Measurements from ENCODE around the gene PROK1. TPM values are rescaled to one million over a fixed set of nuclear protein-coding genes. Genes with fewer than 3 reads are reported as not detected.

Gene PROK1
- total RNA-seq, 4 donors from 2014 or later: 0.38 to 2.8 (median 1.6) TPM

DNA sequence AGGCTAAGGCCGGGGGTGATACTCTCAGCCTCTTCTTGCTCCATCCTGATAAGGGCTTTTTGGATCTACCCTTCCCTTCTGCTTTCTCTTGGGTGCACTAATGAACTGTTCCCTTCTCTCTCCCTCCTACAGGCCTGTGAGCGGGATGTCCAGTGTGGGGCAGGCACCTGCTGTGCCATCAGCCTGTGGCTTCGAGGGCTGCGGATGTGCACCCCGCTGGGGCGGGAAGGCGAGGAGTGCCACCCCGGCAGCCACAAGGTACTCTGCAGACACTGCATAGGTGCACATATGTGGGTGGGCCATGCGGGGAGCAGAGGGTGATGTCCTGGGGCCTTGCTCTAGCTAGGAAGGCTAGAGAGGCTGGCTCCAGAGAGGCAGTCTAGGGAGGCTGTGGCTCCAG is 2.9 kb downstream of the PROK1 start:
- no peaks in the 10 kb centered on the region for H3K4me1 ChIP-seq
- no peak overlapping the region for H3K4me3 ChIP-seq
- in situ Hi-C loops (cut with MboI; ENCODE audit: low sequenced_read_pairs in 4 of 4) (loop anchor here in 2 of 4 donors (10.0 kb wide), 2 partner anchors 139 to 149 kb away; no protein-coding TSS in a partner anchor), intact Hi-C loops (cut with DNase I; ENCODE audit: low total_unique reads) (no loop called here)
- no peak for TF ChIP-seq CTCF (IDR thresholded peaks at IDR 0.05 in 4 of 5, conservative IDR thresholded peaks at IDR 0.05 in 1 of 5)
- TF ChIP-seq POLR2A (IDR thresholded peaks at IDR 0.05): no peak
- no peaks in the 10 kb centered on the region for H3K36me3 ChIP-seq
- no peak for DNase-seq
- H3K27me3 ChIP-seq: peaks cover 0 to 3% (median 0%) of the 10 kb centered on the region in 3 donors
- H3K27ac ChIP-seq: no peak overlapping the region
- no peaks in the 10 kb centered on the region for H3K9me3 ChIP-seq
- no peak for ATAC-seq

- in situ Hi-C loops (cut with MboI; ENCODE audit: low sequenced_read_pairs in 4 of 4): loop anchor here in 2 of 4 donors (10.0 kb wide), 2 partner anchors 140 to 150 kb away; no protein-coding TSS in a partner anchor
- peaks cover 0 to 3% (median 0%) of the 10 kb centered on the region in 3 donors for H3K27me3 ChIP-seq
- H3K27ac ChIP-seq: no peak overlapping the region
- no peaks in the 10 kb centered on the region for H3K36me3 ChIP-seq
- H3K4me3 ChIP-seq: no peak overlapping the region
- ATAC-seq (no peak), DNase-seq (no peak)
- H3K4me1 ChIP-seq: no peaks in the 10 kb centered on the region
- no peak for TF ChIP-seq POLR2A (IDR thresholded peaks at IDR 0.05)
- no peak for TF ChIP-seq CTCF (IDR thresholded peaks at IDR 0.05 in 4 of 5, conservative IDR thresholded peaks at IDR 0.05 in 1 of 5)
- intact Hi-C loops (cut with DNase I; ENCODE audit: low total_unique reads): no loop called here
- no peaks in the 10 kb centered on the region for H3K9me3 ChIP-seq
Observed at GRCh38 chr1:110454328-110454727, 3.4 kb downstream of the PROK1 start.

DNA sequence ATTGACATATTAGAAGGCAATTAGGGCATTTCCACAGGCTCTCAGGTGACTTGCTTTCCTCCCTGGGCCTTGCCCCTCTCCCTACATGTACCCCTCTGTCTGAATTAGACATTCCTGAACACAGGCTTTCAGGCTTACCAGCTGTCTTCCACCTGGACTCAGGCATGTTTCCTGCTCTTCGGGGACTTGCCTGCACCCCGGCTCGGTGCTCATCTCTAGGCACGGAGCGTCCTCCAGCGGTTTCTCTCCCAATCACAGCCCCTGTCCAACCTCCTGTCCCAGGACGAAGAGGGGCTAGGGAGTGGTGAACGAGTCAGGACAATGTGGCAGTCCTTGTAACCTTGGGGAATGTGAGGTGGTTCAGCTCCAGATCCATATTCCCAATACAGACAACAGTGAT is 4.2 kb downstream of the PROK1 start:
- H3K9me3 ChIP-seq: no peaks in the 10 kb centered on the region
- intact Hi-C loops (cut with DNase I; ENCODE audit: low total_unique reads) (no loop called here), in situ Hi-C loops (cut with MboI; ENCODE audit: low sequenced_read_pairs in 4 of 4) (loop anchor here in 3 of 4 donors (5.0 to 10.0 kb wide), 4 partner anchors 43 to 253 kb away; no protein-coding TSS in a partner anchor)
- H3K27ac ChIP-seq: no peak overlapping the region
- no peaks in the 10 kb centered on the region for H3K36me3 ChIP-seq
- DNase-seq (no peak), ATAC-seq (no peak)
- TF ChIP-seq CTCF (IDR thresholded peaks at IDR 0.05 in 4 of 5, conservative IDR thresholded peaks at IDR 0.05 in 1 of 5) (no peak), POLR2A (IDR thresholded peaks at IDR 0.05) (no peak)
- peaks cover 0 to 3% (median 0%) of the 10 kb centered on the region in 3 donors for H3K27me3 ChIP-seq
- H3K4me3 ChIP-seq: no peak overlapping the region
- no peaks in the 10 kb centered on the region for H3K4me1 ChIP-seq

DNA sequence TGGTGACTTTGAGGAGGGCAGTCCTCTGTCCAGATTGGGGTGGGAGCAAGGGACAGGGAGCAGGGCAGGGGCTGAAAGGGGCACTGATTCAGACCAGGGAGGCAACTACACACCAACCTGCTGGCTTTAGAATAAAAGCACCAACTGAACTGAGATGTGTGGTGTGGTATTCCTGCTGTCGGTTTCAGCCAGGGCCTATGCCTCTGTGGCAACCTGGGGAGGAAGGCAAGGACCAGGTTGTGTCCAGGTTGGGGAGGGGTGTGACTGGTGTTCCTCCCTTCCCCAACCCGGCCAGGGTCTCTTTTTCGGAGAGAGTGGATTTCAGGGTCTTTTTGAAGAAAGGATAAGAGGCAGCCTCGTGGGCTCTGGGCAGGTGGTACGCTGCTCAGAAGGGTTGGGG is 6.3 kb downstream of the PROK1 start:
- intact Hi-C loops (cut with DNase I; ENCODE audit: low total_unique reads) (no loop called here), in situ Hi-C loops (cut with MboI; ENCODE audit: low sequenced_read_pairs in 4 of 4) (loop anchor here in 3 of 4 donors (5.0 to 10.0 kb wide), 4 partner anchors 45 to 255 kb away; no protein-coding TSS in a partner anchor)
- no peak for TF ChIP-seq CTCF (IDR thresholded peaks at IDR 0.05 in 4 of 5, conservative IDR thresholded peaks at IDR 0.05 in 1 of 5)
- no peak for TF ChIP-seq POLR2A (IDR thresholded peaks at IDR 0.05)
- no peaks in the 10 kb centered on the region for H3K4me1 ChIP-seq
- no peak for DNase-seq
- ATAC-seq: no peak
- no peaks in the 10 kb centered on the region for H3K27me3 ChIP-seq
- H3K9me3 ChIP-seq: no peaks in the 10 kb centered on the region
- H3K36me3 ChIP-seq: no peaks in the 10 kb centered on the region
- no peak overlapping the region for H3K27ac ChIP-seq
- no peak overlapping the region for H3K4me3 ChIP-seq

Data from gastrocnemius medialis (tissue), 4 donors.